ENCODE results near the gene RPS6KL1. TPM values are rescaled to one million over a fixed set of nuclear protein-coding genes. Genes with fewer than 3 reads are reported as not detected.

Gene RPS6KL1
- total and polyA plus RNA-seq, 4 donors: 1.1 to 5.9 (median 3.8) TPM

DNA sequence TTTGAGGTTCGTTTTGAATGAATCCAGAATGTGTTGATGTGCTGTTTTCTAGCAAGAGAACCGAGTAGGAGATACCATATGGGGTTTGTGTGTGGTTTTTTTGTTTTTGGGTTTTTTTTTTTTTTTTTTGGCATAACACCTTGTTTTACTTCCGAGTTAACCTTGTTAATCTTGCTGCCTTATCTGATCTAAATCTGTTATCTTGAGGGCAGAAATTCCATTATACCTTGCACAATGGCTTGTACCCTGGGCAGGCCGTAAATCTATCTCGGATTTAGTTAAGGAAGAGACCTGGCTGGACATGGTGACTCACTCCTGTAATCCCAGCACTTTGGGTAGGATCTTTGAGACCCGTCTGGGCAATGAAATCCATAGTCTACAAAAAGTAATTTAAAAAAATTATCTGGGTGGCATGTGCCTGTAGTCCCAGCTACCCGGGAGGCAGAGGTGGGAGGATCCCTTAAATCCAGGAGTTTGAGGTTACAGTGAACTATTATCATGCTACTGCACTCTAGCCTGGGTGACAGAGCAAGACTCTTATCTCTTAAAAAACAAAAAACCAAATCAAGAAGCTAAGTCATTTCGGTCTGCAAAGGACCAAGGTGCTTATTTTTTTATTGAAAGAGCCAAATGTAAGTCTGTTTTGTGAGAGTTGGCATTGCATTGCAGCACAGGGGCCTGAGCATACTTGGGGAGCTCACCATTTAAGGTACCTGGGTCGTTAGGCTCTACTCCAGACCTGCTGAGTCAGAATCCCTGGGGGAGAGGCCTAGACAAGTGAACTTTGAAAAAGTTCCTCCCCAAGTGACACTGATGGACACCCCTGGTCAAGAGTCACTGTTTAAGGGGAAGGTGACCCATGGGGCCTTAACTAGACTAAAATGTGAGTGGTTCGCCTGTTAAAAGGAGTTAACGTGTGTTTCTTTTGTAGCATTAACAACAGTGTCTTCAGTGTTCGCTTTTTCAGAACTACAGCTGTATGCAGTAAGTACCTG lies 34.6 kb downstream of the RPS6KL1 start:
- peaks cover 3 to 22% (median 11%) of the 10 kb centered on the region in 4 donors for H3K4me1 ChIP-seq (ENCODE audit: control insufficient read depth in 4 of 4, insufficient read depth in 4 of 4, low read length in 3 of 4)
- 66% methylated on average over 12 of the region's 12 CpGs for WGBS
- H3K4me3 ChIP-seq (ENCODE audit: low read depth in 1 of 3, low read length in 3 of 3): no peak overlapping the region
- peaks cover 0 to 38% (median 32%) of the 10 kb centered on the region in 4 donors for H3K36me3 ChIP-seq (ENCODE audit: control insufficient read depth in 4 of 4, insufficient read depth in 3 of 4, low read depth in 1 of 4, low read length in 3 of 4)
- DNase-seq (ENCODE audit: low spot score): no peak
- TF ChIP-seq RAD21 (IDR thresholded peaks at IDR 0.05): no peak
- peak in 1 of 2 donors; percentile 12 for TF ChIP-seq HNF4A (conservative IDR thresholded peaks at IDR 0.05)
- no peaks in the 10 kb centered on the region for H3K9me3 ChIP-seq (ENCODE audit: control insufficient read depth in 4 of 4, low read length in 3 of 4)
- no peak overlapping the region for H3K27ac ChIP-seq (ENCODE audit: low read depth in 1 of 2, low read length in 2 of 2)
- no peak overlapping the region for H3K9ac ChIP-seq (ENCODE audit: low read depth in 1 of 2, low read length in 2 of 2)
- no peaks in the 10 kb centered on the region for H3K27me3 ChIP-seq (ENCODE audit: control insufficient read depth in 4 of 4, insufficient read depth in 4 of 4, low read length in 3 of 4)

DNA sequence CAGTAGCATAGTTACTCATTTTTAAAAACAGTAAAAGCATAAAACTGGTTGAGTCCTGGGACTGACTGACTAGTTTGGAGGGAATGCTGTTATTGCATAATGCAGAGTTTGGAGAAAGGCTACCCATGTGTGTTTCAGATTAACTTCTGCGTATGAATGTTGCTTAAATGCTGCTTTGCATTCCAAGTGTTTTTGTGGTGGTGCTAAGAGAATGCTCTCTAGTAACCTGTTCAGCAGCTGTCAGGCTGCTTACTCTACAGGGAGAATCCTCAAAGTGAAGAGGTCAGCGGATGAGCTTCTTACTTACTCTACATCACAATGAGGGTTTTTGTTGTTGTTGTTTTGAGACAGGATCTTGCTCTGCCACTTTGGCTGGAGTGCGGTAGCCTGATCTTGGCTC lies 37.1 kb downstream of the RPS6KL1 start:
- Histone ChIP-seq H3K4me1 (ENCODE audit: control insufficient read depth in 4 of 4, insufficient read depth in 4 of 4, low read length in 3 of 4) (peaks cover 14 to 33% (median 21%) of the 10 kb centered on the region in 4 donors), H3K4me3 (ENCODE audit: low read depth in 1 of 3, low read length in 3 of 3) (no peak overlapping the region), H3K27ac (ENCODE audit: low read depth in 1 of 2, low read length in 2 of 2) (no peak overlapping the region), H3K9me3 (ENCODE audit: control insufficient read depth in 4 of 4, low read length in 3 of 4) (no peaks in the 10 kb centered on the region), H3K36me3 (ENCODE audit: control insufficient read depth in 4 of 4, insufficient read depth in 3 of 4, low read depth in 1 of 4, low read length in 3 of 4) (peaks cover 0 to 14% (median 11%) of the 10 kb centered on the region in 4 donors), H3K9ac (ENCODE audit: low read depth in 1 of 2, low read length in 2 of 2) (no peak overlapping the region), H3K27me3 (ENCODE audit: control insufficient read depth in 4 of 4, insufficient read depth in 4 of 4, low read length in 3 of 4) (no peaks in the 10 kb centered on the region)
- 86% methylated on average over 3 of the region's 3 CpGs for WGBS
- DNase-seq (ENCODE audit: low spot score): no peak
- TF ChIP-seq NR2F2 (IDR thresholded peaks at IDR 0.05) (no peak), JUND (IDR thresholded peaks at IDR 0.05) (no peak), TAF1 (conservative IDR thresholded peaks at IDR 0.05) (no peak), EGR1 (IDR thresholded peaks at IDR 0.05; ENCODE audit: low read depth in 2 of 2) (no peak), SP1 (IDR thresholded peaks at IDR 0.05) (no peak), GABPA (IDR thresholded peaks at IDR 0.05 in 1 of 2, conservative IDR thresholded peaks at IDR 0.05 in 1 of 2) (no peak), FOXA2 (IDR thresholded peaks at IDR 0.05) (no peak), RXRA (IDR thresholded peaks at IDR 0.05) (no peak), YY1 (IDR thresholded peaks at IDR 0.05) (no peak)
- TF ChIP-seq, protein P1, sequence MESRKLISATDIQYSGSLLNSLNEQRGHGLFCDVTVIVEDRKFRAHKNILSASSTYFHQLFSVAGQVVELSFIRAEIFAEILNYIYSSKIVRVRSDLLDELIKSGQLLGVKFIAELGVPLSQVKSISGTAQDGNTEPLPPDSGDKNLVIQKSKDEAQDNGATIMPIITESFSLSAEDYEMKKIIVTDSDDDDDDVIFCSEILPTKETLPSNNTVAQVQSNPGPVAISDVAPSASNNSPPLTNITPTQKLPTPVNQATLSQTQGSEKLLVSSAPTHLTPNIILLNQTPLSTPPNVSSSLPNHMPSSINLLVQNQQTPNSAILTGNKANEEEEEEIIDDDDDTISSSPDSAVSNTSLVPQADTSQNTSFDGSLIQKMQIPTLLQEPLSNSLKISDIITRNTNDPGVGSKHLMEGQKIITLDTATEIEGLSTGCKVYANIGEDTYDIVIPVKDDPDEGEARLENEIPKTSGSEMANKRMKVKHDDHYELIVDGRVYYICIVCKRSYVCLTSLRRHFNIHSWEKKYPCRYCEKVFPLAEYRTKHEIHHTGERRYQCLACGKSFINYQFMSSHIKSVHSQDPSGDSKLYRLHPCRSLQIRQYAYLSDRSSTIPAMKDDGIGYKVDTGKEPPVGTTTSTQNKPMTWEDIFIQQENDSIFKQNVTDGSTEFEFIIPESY (IDR thresholded peaks at IDR 0.05): no peak
- TF ChIP-seq, protein P2, sequence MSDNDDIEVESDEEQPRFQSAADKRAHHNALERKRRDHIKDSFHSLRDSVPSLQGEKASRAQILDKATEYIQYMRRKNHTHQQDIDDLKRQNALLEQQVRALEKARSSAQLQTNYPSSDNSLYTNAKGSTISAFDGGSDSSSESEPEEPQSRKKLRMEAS (IDR thresholded peaks at IDR 0.05): no peak
- TF ChIP-seq, protein P3, sequence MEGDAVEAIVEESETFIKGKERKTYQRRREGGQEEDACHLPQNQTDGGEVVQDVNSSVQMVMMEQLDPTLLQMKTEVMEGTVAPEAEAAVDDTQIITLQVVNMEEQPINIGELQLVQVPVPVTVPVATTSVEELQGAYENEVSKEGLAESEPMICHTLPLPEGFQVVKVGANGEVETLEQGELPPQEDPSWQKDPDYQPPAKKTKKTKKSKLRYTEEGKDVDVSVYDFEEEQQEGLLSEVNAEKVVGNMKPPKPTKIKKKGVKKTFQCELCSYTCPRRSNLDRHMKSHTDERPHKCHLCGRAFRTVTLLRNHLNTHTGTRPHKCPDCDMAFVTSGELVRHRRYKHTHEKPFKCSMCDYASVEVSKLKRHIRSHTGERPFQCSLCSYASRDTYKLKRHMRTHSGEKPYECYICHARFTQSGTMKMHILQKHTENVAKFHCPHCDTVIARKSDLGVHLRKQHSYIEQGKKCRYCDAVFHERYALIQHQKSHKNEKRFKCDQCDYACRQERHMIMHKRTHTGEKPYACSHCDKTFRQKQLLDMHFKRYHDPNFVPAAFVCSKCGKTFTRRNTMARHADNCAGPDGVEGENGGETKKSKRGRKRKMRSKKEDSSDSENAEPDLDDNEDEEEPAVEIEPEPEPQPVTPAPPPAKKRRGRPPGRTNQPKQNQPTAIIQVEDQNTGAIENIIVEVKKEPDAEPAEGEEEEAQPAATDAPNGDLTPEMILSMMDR (IDR thresholded peaks at IDR 0.05; ENCODE audit: low read depth, low read length, missing input control): no peak
